HL-60/S4 (cell line): ENCODE measurements around the gene FGFR2.

Experiments used
- in situ Hi-C: fragments of 300-500 bp; cut with MboI; formaldehyde crosslinking; loops from 2 replicates; pipeline ENCODE4 v1.14.3; 2022; ENCODE audit warnings: low sequenced_read_pairs

Gene FGFR2

DNA sequence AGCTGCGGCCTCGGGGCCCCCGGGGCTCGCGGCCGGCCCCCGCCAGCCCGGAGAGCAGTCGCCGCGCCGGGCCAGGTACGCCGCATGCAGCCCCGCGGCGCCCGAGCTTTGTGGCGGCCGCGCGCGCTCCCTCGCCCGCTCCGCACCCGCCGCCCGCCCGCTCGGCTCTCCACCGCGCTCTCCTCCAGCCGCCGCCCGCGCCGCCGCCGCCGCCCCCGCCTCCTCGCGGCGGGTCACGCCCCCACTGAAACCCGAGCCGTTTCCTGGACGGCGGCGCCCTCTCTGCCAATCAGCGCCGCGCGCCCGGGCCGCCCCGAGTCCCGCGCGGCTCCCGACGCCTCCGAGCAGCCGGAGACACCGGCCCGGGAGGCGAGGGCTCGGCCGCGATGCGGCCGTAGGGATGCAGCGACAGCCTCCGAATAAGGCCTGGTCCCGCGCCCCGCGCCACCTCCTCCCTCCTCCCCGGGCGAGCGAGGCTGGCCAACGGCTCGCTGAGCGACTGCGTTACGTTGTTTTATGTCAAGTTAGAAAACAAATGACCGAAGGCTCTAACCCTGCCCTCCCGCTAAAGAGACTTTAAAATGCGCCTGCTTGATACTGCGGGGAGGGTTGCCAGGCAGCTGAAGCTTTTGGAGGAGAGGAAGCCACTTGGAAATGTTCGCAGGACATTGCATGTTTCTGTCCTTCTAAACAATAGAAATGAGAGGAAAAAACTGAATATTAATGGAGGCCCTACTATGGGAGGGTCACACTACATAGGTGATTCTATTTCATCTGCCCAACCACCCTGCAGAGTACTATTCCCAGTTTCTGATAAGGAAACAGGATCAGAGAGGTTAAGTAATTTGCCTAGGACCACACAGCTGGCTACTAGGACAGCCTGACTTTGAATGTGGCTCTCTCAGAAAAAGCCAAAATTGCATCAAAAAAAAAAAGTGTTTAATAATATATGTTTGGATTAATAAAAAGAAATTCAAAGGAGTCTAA is at the start of gene FGFR2:
Gene FGFR2 (minus strand): TSS at position 182 of the 987 bp plus-strand sequence. CDS start 4,627 bp downstream, outside the sequence.
- in situ Hi-C loops, result no loop called here

DNA sequence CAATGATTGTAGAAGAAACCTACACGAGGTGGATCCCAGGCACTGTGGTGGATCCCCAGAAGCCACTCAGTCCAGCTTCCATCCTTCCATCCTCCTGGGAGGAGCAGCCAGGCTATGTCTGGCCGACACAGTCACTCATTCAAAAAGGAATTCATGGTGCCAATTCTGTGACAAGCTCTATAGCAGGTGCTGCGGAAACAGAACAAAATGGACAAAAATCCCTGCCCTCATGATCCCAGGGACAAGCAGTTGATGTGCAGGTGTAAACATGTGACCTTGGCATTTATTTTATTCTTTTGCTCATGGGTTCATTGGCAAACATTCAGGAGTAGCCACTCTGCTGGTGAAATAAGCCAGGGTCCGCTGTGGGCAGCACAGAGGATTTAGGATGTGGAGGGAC is 49.2 kb upstream of the FGFR2 start:
- in situ Hi-C loops, result no loop called here

DNA sequence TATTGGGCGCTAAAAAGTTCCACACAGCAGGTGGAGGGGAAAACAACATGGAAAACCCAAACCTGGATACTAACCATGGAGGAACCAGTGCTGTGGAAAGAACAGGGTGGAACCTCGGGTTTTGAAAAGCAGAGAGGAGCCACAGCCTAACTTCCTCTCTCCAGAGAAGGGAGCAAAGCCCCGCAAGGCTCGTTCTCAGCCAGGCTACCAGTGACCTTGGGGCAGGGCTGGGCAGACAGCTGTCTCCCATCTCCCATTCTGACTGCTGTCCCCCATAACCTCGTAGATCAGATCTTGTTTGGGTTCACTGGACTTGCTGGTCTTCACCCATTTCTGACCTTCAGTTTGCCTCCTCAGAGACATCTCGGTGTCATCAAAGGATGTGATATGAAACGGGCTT is 47.5 kb upstream of the FGFR2 start:
- in situ Hi-C loops, result no loop called here

DNA sequence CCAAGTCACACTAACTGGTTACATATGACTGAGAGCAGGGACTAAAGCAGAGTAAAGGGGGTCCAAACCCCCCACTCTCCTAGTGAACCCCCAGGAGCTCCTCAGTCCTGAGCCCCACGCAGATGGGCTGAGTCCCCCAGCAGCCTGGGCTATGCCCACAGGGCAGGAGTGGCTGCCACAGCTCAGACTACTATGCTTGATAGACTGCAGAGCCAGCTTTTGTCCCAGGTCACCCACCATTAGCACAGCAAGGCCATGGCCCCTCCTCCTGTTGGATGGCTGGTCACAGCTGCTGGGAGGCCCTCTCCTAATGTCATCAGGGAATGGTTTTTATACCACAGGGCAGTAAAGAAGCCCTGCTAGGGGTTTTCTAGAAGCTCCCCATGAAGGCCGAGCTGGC is 46.3 kb upstream of the FGFR2 start:
- in situ Hi-C loops, result no loop called here

DNA sequence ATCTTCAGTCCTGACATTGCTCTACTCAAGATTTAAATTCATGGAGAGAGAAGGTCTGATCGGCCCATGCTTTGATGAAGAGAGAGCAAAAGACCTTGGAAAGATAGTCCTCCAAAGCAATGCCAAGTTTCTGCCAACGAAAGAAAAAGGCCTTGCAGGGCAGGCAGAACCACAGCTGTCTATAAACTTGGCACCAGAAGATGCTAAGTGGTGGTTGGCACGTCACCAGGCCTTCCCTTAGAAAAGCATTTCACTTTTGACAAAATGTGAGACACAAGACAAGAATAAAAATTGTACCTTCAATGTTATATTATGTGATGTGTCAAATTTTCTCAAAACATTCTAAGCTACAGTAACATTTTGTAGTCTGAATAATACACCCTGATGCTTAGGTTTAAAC is 42.0 kb upstream of the FGFR2 start:
- in situ Hi-C loops, result no loop called here

DNA sequence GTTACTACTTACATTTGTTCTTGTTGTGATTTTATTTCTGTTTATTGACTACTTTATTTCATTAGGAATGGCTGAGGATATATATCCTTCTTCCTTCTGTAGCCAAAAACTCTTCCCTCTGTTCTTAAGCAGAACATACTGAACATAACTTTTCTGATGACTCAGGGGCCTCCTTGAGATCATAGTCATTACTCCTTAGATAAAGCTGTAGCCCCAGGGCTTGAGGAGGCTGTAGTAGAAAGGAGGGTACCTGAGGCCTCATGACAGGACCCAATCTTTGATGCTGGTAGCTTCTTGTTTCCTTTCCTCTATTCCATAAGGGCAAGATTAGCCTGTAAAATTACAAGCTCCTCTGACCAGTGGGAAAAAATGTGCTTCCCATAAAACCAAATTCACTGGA is 41.2 kb upstream of the FGFR2 start:
- in situ Hi-C loops, result no loop called here

DNA sequence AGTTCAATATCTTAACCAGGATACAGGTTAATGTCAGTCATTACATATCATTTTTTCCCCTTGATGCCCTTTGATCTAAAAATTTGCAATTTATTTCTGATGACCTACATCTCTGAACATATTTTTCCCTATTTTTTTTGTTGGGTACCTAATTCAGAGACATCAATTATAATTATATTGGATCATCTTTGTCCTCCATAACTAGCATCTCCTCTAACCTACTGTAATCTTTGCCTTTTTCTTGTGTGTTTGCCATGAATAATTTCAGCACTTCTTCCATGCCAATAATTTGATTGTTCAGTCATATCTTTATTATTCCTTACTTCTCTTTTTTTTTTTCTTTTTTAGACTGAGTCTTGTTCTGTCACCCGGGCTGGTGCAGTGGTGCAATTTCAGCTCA is 39.2 kb upstream of the FGFR2 start:
- in situ Hi-C loops, result no loop called here

DNA sequence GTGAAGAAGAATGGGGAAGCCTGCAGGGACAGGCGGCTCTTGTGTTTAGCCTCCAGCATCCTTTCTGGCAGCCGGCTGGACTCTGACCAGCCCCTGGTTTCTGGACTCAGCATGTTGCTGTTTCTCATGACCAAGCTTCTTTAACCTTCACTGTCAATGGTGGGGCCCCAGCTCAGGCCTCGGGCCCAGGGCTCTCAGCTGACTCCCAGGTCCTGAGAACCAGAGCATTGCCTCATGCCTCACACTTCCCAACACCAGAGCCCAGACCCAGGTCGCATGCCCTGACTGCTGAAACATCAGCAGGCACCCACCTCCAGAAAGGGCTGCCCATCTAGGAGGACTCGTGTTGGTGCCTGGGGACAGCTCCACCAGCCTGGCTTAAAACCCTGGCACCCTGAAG is 34.8 kb upstream of the FGFR2 start:
- in situ Hi-C loops, result no loop called here

DNA sequence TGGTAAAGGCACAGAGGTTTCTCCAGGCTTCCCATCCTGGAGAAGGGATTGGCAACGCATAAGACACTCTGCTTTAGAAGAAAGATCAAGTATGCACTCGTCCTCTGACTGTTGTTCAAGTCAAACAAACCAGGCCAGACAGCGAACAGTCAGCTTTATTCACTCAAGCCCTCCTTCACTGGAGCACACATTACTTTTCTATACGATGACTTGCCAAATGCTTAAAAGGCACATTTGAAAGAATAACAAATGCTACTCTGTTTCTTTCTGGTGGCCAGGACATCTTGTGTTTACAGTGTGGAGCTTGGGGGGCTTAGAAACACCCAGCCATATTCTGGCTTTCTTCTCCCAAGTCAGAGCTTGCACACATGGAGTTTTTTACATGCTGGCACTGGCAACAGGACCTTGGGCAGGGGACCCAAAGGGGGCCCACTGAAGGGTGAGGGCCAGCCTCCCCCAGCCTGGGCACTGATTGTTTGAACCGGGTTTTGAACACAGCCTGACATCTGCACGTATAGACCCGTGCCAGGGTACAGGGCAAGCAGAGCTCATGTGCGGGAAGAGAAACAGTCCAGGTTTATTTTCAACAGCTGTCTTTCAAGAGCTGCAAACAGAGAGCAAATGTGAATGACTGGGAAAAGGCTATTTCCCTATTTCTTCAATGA is 33.3 kb upstream of the FGFR2 start:
- in situ Hi-C loops, result no loop called here

DNA sequence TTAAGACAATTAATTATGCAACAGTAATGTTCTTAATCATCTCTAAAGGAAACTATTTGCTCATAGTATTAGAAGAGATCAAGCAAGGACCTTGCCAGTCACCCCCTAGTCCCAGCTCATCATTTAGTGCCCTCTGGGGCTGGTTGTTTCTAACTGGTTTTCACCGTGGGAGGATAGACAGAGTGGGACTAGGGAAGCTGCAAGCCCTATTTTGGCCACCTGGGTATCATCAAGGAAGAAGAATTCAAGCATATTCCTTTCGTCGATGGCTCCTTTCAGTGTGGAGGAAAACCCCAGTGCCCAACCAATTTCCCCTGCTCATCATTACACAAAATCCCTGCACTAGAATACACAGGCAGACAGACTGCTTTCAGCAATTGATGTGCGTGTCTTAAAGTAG is 30.6 kb upstream of the FGFR2 start:
- in situ Hi-C loops, result no loop called here

DNA sequence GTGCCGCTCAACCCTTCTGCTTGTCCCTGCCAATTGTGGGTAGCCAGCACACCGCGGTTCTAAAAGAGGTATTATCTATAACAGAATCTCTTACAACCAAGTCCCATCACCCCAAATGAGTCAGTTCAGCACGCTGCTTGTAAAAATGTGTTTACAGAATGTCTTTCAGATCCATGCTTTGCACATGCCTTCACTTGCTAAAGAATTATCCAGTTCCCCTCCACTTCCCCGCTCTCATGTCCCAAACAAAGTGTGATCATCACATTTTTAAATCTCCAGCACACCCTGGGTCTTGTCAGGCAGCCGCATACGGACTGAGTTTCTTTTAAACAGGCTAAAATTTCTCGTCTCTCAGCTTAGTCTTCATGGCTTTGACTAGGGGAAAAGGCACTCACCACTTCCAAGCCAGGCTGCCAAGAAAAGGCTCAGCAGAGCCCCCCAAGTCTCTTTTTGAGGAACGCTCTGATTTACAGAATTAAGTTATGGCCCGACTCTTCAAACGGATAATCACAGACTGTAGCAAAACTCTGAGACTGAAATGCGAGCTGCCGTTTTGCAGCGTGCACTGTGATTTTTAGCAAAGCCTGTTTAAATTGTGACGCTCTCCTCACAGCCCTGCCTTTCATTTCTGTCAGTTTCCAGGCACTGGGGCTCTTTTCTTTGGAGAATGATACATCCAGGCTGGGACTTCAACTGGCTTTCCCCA is 29.8 kb upstream of the FGFR2 start:
- in situ Hi-C loops, result no loop called here

DNA sequence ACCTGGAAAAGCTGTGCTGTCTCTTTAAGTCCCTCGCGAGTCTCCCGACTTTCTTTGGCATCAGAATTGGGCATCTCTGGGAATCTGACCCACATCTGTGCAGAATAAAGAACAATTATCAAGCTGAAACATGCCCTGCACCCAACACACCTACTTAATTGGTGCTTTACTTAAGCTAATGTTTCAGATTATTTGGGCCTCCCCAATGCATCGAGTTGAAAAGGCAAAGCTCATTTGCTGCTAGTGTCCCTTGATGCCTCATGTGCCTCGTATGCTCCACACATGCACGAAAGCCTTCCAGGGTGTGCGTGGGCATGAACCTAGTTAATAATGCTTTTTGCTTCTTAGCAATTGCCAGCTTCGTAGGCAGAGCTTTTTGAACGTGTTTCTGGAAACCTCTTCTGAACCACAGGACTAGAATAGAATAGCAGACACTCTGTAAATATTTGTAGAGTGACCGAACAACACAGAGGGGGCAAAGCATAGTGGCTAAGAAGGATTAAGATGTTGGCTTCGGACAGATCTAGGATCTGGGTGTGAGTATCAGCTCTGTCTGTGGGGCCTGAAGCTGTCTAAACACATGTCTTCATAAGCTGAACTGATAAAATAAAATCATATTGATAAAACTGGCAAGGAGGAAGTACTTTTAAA is 26.7 kb upstream of the FGFR2 start:
- in situ Hi-C loops, result no loop called here

DNA sequence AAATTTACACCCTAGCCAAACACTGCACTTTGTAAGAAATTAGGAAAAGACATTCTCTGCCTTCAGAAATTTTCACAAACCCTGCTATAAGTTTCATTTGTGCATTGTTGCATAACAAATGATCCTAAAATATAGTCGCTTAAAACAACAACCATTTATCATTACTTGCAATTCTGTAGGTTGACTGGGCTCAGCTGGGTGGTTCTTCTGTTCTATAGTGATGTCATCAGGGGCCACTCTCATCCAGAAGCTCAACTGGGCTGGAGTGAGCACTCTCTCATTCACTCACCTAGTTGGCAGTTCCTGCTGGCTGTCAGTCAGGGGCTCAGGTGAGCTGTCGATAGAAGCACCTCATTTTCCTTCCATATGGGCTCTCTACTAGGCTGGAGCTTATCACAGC is 20.7 kb upstream of the FGFR2 start:
- in situ Hi-C loops, result no loop called here

DNA sequence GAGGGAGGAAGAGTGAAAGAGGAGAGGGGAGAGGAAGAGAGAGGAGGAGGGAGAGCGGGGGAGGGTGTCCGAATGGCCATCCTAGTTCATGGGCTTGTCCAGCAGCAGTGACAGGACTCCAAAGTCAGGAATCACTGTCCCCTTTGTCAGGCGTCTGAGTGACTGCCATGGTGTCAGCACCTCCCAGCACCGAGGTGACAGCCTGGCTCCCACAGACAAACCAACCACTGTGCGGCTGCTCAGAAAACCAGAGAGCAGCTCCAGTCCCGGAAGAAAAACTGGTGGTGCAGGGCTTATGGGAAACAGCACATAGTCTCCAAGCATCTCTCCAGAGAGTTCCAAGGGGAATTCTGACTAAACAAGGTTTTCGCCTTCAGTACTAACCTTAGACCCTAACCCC is 18.9 kb upstream of the FGFR2 start:
- in situ Hi-C loops, result no loop called here

DNA sequence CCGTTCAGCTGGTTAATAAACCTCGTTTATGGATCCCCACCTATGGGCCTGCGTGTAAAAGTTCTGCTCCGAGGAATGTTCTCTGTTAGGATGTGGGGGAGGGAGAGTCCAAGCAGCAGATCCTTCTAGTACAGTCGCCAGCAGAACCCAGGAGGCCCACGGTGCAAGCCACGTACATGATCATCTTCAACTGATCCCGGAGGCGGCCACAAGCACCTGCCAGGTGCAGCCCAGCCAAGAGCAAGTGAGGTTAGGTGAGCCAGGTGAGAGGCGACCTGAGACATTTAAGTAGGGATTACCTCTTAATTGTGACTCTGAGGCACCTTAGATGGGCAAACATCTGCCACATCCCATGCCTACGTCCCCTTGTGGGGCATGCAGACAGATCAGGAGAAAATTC is 18.0 kb upstream of the FGFR2 start:
- in situ Hi-C loops, result no loop called here

DNA sequence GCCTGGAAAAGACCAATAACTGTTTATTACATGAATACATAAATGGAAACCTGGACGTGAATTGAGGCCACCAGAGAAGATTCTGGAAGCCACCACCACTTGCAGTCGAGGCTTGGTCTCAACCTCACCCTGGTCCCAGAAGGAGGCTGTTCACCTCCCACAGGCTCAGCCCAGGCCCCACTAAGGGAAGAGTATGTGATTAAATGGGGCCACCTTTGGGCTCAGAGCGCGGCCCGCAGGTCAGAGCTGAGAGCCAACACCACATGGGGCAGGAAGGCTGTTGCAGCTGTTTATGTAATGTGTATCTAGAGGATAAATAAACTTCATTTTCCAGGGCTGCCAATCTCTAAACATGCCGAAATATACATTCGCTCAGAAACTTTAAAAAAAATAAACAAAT is 17.6 kb upstream of the FGFR2 start:
- in situ Hi-C loops, result no loop called here

DNA sequence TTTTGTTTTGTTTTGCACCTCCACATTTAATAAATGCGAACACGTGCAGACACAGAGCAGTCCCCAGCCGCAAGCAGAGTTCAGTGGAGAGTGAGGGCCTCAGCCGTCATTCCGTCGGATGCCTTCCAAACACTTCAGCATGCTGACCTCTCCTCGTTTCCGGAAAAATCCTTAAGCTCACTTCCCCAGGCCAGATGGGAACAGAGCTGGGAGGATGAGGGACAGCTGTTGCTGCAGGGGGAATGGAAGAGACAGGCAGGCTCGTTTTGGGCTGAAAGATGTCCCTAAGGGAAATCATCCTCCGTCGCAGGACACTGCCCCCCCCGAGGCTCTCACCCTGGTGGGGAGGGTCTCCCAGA is 17.2 kb upstream of the FGFR2 start:
- in situ Hi-C loops, result no loop called here

DNA sequence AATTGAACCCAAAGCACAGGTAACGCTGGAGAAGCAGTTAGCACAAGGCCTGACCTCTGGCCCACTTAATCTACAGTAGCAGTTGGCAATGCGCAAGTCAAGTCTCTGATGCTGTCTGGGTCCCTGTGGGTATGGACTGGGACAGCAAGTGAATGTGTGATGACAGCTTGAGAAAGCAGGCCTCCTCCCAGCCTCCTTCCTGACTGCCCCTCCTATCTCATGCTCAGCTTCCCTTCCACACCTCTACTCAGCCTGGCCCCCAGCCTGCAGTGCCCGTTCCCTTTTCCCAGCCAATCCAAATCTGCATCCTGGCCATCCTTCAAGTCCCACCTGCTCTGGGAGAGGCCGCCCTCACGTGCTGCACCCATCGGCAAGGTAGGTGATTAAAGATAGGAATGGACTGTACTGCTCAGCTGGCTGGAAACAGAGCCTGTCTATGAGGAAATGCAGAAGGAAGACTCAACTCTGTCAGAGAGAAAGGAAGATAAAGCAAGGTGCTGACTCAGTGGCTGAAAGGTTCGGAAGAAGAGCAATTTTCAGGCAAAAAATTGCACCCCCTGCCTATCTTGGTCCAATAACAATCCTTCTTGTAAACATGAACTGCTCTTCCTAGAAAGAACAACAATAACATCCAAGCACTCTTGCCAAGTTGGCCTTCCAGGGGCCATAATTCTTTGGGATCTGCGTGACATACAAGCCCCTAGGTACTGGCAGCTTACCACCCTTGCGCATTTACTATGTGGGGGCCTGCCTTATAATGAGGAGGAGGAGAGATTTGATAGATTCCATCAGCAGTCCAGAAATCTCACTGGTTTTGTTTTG is 16.6 kb upstream of the FGFR2 start:
- in situ Hi-C loops, result no loop called here

DNA sequence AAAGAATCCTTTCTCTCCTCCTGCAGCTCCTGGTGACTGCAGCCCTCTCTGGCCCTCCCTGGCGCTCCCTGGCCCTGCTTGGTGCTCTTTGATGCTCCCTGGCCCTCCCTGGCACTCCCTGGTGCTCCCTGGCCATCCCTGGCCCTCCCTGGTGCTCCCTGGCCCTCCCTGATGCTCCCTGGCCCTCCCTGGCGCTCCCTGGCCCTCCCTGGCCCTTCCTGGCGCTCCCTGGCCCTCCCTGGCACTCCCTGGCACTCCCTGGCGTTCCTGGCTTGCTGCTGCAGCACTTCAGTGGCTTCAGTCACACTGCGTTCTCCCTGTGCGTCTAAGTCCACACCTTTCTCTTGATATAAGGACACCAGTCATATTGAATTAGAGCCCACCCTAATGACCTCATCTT is 15.2 kb upstream of the FGFR2 start:
- in situ Hi-C loops, result no loop called here

DNA sequence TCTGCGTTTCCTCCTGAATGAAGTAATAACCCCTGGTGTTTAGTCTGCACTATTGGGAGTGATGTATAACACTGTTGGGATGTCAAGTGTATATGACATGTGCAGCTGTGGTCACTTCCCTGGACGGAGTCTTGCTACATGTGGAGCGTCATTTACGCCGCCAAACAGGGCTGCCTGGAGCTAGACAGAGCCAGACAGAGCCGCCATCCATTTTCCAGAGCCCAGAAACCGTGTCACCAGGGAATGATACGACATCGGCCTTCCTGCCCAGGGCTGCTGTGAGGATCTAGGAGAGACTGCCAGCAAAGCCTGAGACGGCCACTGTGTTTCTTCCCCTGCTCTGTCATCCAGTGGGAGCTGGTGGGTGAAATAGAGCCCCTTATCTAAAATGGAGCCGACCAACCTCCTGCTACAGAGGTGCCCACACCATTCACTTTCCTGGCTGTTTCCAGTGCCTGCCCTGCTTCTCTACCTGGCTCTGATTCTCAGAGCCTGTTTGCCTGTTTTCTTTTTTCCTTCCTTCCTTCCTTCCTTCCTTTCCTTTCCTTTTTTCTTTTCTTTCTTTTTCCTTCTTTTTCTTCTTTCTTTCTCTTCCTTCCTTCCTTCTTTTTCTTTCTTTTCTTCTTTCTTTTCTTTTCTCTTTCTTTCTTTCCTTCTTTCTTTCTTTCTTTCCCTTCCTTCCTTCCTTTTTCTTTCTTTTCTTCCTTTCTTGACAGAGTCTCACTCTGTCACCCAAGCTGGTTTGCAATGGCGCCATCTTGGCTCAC is 13.3 kb upstream of the FGFR2 start:
- in situ Hi-C loops, result no loop called here
